HG03139 (cell line): ENCODE results near the gene C2orf78.

Experiments
- ATAC-seq: cut with Tn5 transposase; IDR thresholded peaks from one replicate; pipeline ENCODE4 v1.9.1; 2021; ENCODE audit not compliant: unreplicated experiment

Gene C2orf78

DNA sequence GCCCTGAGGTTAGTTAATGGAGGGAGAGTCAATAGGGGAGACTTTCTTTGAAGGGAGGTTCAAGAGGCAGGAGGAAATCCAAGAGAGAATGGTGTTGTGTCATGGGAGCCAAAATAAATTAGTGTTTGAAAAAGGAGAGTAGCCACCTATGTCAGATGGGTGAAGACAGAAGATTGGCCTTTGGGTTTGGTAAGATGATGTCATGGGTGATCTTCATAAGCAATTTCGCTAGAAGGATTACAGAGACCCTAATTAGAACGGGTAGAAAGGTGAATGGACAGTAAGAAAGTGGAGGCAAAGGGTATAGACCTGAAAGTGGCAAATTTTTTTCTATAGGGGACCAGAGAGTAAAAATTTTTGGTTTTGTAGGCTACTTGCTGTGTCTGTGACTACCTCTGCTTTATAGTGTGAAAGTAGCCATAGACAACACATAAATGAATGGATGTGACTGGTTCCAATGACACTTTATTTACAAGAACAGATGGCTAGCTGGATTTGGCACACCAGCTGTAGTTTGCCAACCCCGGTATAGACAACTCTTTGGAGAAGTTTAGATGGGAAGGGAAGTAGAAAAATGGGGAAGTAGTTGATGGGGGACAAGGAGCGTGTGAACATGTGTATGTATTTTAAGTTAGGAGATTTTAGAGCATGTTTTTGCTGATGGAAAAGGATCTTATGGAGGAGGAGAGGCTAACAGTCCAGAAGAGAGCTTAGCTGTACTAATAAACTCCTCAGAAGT lies 54.0 kb downstream of the C2orf78 start:
- ATAC-seq = no peak

- no peak for ATAC-seq
Measured at GRCh38 chr2:73838889-73839534, 55.0 kb downstream of the C2orf78 start.

- no peak for ATAC-seq
Measured at GRCh38 chr2:73839653-73840411, 55.8 kb downstream of the C2orf78 start.

GRCh38 chr2:73841912-73842738 lies 58.1 kb downstream of the C2orf78 start:
- ATAC-seq = no peak

DNA sequence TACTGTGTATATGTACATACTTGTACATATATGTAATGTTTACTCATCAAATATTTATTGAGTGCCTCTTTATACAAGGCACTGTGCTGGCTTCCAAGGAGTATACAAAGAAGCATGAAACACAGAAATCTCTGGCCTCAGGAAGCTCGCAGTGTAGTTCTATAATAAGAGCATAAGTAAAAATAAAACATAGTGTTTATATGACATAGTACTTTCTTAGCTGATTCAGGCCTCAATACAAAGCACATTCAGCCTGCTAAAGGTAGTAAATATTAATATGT lies 58.7 kb downstream of the C2orf78 start:
- ATAC-seq = no peak

GRCh38 chr2:73844087-73844486 lies 60.1 kb downstream of the C2orf78 start:
- no peak for ATAC-seq

- ATAC-seq = no peak
Measured at GRCh38 chr2:73850009-73850408, 66.0 kb downstream of the C2orf78 start.

- no peak for ATAC-seq
Measured at GRCh38 chr2:73851274-73851673, 67.3 kb downstream of the C2orf78 start.

DNA sequence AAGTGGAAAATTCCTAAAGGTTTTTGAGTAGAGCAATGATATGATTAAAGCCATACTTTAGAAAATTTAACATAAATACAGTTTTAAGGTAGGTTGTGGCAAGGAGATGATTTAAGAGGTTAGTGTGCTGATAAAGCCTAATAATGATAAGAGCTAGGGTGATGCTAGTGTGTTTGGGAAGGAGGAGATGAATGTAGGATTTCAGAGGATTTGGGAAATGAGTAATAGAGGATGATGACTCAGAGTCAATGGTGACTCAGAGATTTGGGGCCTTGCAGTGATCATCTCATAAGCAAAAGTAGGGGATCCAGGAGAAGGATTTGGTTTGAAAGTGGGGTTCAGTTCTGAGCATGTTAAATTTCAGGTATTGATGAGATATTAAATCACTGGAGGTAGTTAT lies 68.0 kb downstream of the C2orf78 start:
- ATAC-seq = no peak

DNA sequence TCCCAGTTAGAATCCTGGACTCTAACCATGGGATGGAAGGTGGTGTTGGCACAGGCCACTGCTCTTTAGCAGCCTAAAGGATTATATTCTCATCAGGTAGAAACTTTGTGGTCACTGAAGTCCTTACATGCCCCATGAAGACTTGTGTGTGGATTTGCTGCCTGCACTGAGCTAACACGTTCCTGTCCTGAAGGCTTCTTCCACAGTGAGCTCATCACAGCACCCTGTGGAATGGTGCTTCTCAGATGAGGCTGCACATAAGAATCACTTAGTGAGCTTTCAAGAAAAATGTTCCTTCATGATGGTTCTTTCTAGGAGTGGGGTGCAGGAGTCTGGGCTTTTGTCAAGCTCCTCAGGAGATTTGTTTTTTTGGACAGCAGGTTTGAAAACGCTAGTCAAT lies 71.5 kb downstream of the C2orf78 start:
- no peak for ATAC-seq

DNA sequence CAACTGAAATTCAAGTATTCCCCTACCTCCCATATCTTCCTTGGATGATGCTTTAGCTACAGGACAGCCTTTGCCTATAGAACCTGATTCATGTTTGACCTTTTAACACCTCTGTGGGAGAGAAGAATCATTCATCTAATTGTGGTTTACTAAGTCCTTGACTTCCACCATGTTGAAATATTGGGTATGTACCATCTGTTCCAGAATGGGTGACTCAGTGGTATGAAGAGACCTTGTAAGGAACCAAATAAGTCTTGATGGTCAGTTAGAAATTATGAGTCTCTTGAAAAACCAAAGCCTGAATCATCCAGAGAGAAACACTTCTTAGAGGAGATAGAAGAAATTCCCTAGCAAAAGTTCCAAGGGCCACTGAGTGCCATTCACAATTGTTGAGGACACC lies 72.2 kb downstream of the C2orf78 start:
- no peak for ATAC-seq

GRCh38 chr2:73859721-73860586 lies 76.0 kb downstream of the C2orf78 start:
- ATAC-seq = no peak

GRCh38 chr2:73862987-73863386 lies 79.0 kb downstream of the C2orf78 start:
- no peak for ATAC-seq
